Activated T-cell treated with anti-CD3 and anti-CD28 coated beads for 24 hours (primary cell): Measurements from ENCODE around the gene WDR35.
A peak's percentile ranks its signal among the peaks of the same experiment; 100 is the strongest.

ENCODE experiments used
- DNase-seq: peaks from one replicate; pipeline ENCODE4 v3.0.0-alpha.2; 2020; ENCODE audit warnings: low read depth

The WDR35 gene

GRCh38 chr2:19989667-19990415, at the start of gene WDR35:
Gene WDR35, minus strand, starts transcription at chr2:19990105. Its CDS starts 90 bp downstream, at chr2:19990015.
- DNase-seq, result peak; percentile 89

GRCh38 chr2:20037660-20038059, 47.8 kb upstream of the WDR35 start:
- DNase-seq, result no peak

GRCh38 chr2:20035955-20036666, 46.2 kb upstream of the WDR35 start:
- no peak for DNase-seq

- DNase-seq, result no peak
Measured at GRCh38 chr2:20034821-20035220, 44.9 kb upstream of the WDR35 start.

- DNase-seq, result no peak
Measured at GRCh38 chr2:20034218-20034617, 44.3 kb upstream of the WDR35 start.

- DNase-seq, result no peak
Measured at GRCh38 chr2:20033322-20033721, 43.4 kb upstream of the WDR35 start.

- DNase-seq, result no peak
Measured at GRCh38 chr2:20030224-20030623, 40.3 kb upstream of the WDR35 start.

GRCh38 chr2:20027705-20028434, 38.0 kb upstream of the WDR35 start:
- no peak for DNase-seq

GRCh38 chr2:20027260-20027677, 37.4 kb upstream of the WDR35 start:
- no peak for DNase-seq

- no peak for DNase-seq
Measured at GRCh38 chr2:20025065-20025786, 35.3 kb upstream of the WDR35 start.

- DNase-seq, result no peak
Measured at GRCh38 chr2:20023688-20024087, 33.8 kb upstream of the WDR35 start.

- DNase-seq, result no peak
Measured at GRCh38 chr2:20021405-20022009, 31.6 kb upstream of the WDR35 start.

GRCh38 chr2:20019747-20020146, 29.8 kb upstream of the WDR35 start:
- no peak for DNase-seq

- DNase-seq, result no peak
Measured at GRCh38 chr2:20018601-20019152, 28.8 kb upstream of the WDR35 start.

GRCh38 chr2:20016346-20016745, 26.4 kb upstream of the WDR35 start:
- DNase-seq, result no peak

- no peak for DNase-seq
Measured at GRCh38 chr2:20015482-20016083, 25.7 kb upstream of the WDR35 start.

- no peak for DNase-seq
Measured at GRCh38 chr2:20013126-20013849, 23.4 kb upstream of the WDR35 start.

- DNase-seq, result no peak
Measured at GRCh38 chr2:20012282-20013125, 22.6 kb upstream of the WDR35 start, which contains the start of gene MATN3. Gene MATN3, minus strand, starts transcription at chr2:20012668. Its CDS starts 37 bp downstream, at chr2:20012631.

- no peak for DNase-seq
Measured at GRCh38 chr2:20012032-20012281, 22.1 kb upstream of the WDR35 start.
